K562 (cell line): Measurements from ENCODE around the gene OR2V2. TPM values are rescaled to one million over a fixed set of nuclear protein-coding genes. Genes with fewer than 3 reads are reported as not detected.
A peak's percentile ranks its signal among the peaks of the same experiment; 100 is the strongest.

Source experiments
- ATAC-seq: fragments of 200-7000 bp; cut with Tn5 transposase; 3 replicates; pipeline ENCODE4 v1.9.1; 2020; ENCODE audit warnings: moderate library complexity
- BruUV-seq: library from RNA; stranded (reverse); fragments of 400-500 nt; replicated peaks from 2 replicates; lab custom pipeline; 2021; lab: Mats Ljungman, UMichigan
- CTCF ChIA-PET: fragments of 300-600 bp; formaldehyde crosslinking; extraction: SDS; loops from one replicate; lab custom pipeline; 2021; ENCODE audit warnings: low intra/inter-chr PET ratio; lab: Yijun Ruan, JAX
- POLR2A ChIA-PET: fragments of 300-600, 350-650 bp; sonication (Branson Sonifier 250); formaldehyde crosslinking; extraction: SDS; loops from one replicate; lab custom pipeline; 2021; ENCODE audit warnings: antibody characterized with exemption, inconsistent platforms; lab: Yijun Ruan, JAX
- DNase-seq, 4 experiments: peaks; one replicate each; pipeline versions ENCODE4 v3.0.0 to v3.0.0-alpha.2; 2011 to 2018; ENCODE audit warnings: low spot score in 3 of 4, mixed read lengths in 3 of 4; ENCODE audit errors: extremely low read depth in 1 of 4
- FAIRE-seq: peaks from 2 replicates; lab custom pipeline; 2011; peaks lifted over from hg19 to GRCh38; lab: Jason Lieb, UNC
- H2AFZ ChIP-seq: 2 replicates; pipeline ENCODE4 v1.6.0; 2011; ENCODE audit warnings: low read depth, low read length, control low read depth, inconsistent platforms
- H3K27ac ChIP-seq: fragments of 200-600 bp; 3 replicates; pipeline ENCODE4 v1.8.0; 2011; ENCODE audit warnings: low read depth, mild to moderate bottlenecking, control low read depth, inconsistent platforms, low read length, moderate library complexity, mixed read lengths; ENCODE audit errors: extremely low read depth
- H3K27me3 ChIP-seq, 2 experiments: fragments of 300-600 bp in 1 of 2; 2 replicates in 1 of 2; 3 replicates in 1 of 2; pipeline versions ENCODE4 v1.6.0 to v1.8.0; 2011; ENCODE audit warnings: inconsistent platforms in 2 of 2, low read length in 2 of 2, mild to moderate bottlenecking in 1 of 2, mixed read lengths in 1 of 2, moderate library complexity in 1 of 2; ENCODE audit not compliant: control insufficient read depth in 2 of 2, insufficient read depth in 2 of 2
- H3K36me3 ChIP-seq: fragments of 300-600 bp; 3 replicates; pipeline ENCODE4 v1.8.0; 2011; ENCODE audit warnings: mild to moderate bottlenecking, low read length, inconsistent platforms; ENCODE audit not compliant: control insufficient read depth, insufficient read depth
- H3K4me1 ChIP-seq, 2 experiments: fragments of 200-600 bp in 1 of 2; replicated peaks in 1 of 2; 2 replicates in 1 of 2; 3 replicates in 1 of 2; pipeline versions ENCODE4 v1.5.1 to v1.8.0; 2011; ENCODE audit warnings: inconsistent platforms in 2 of 2, low read length in 2 of 2, mild to moderate bottlenecking in 1 of 2, mixed read lengths in 1 of 2, moderate library complexity in 1 of 2; ENCODE audit not compliant: control insufficient read depth in 2 of 2, insufficient read depth in 2 of 2
- H3K4me2 ChIP-seq: 2 replicates; pipeline ENCODE4 v1.6.1; 2011; ENCODE audit warnings: low read length, control low read depth, inconsistent platforms, mixed read lengths; ENCODE audit not compliant: insufficient read depth
- H3K4me3 ChIP-seq: fragments of 200-600 bp; sonication (generic), shearing (Covaris generic); 2 replicates; pipeline ENCODE4 v1.5.1; 2016; ENCODE audit warnings: control low read depth, inconsistent platforms
- H3K79me2 ChIP-seq: fragments of 200-600 bp; 3 replicates; pipeline ENCODE4 v1.8.0; 2011; ENCODE audit warnings: low read length, inconsistent platforms; ENCODE audit not compliant: control insufficient read depth, insufficient read depth
- H3K9ac ChIP-seq, 2 experiments: 2 replicates each; pipeline versions ENCODE4 v1.6.0 to v1.6.1; 2011; ENCODE audit warnings: low read depth in 2 of 2, low read length in 2 of 2, control low read depth in 1 of 2, inconsistent platforms in 1 of 2, mild to moderate bottlenecking in 1 of 2, mixed read lengths in 1 of 2; ENCODE audit not compliant: insufficient read depth in 1 of 2
- H3K9me1 ChIP-seq: one replicate; pipeline ENCODE4 v1.6.0; 2011; ENCODE audit warnings: inconsistent platforms, mild to moderate bottlenecking, low read length, moderate library complexity; ENCODE audit not compliant: control insufficient read depth, insufficient read depth
- H3K9me3 ChIP-seq: replicated peaks from 2 replicates; pipeline ENCODE4 v1.5.1; 2011; ENCODE audit warnings: low read depth, low read length, inconsistent platforms; ENCODE audit not compliant: control insufficient read depth, insufficient read depth
- H4K20me1 ChIP-seq: replicated peaks from 2 replicates; pipeline ENCODE4 v1.6.1; 2011; ENCODE audit warnings: low read length, inconsistent platforms, mixed read lengths; ENCODE audit not compliant: control insufficient read depth, insufficient read depth
- ARNT ChIP-seq, 2 experiments: fragments of 450-650 bp; IDR thresholded peaks; 2 replicates each; pipeline ENCODE4 v1.6.1; 2016; ENCODE audit warnings: mild to moderate bottlenecking in 1 of 2
- CBX8 ChIP-seq: fragments of 200-600 bp; sonication (generic); IDR thresholded peaks from 2 replicates; pipeline ENCODE4 v1.6.1; 2012; ENCODE audit warnings: borderline replicate concordance, mixed run types, low read depth, mild to moderate bottlenecking, moderate library complexity, mixed read lengths, low read length, control low read depth, inconsistent platforms; ENCODE audit not compliant: poor library complexity, severe bottlenecking; ENCODE audit errors: extremely low read depth
- FOXK1 ChIP-seq: sonication (generic); formaldehyde crosslinking; IDR thresholded peaks from 2 replicates; pipeline ENCODE4 v1.8.0; 2022; ENCODE audit warnings: missing genetic modification reagents, mild to moderate bottlenecking, borderline replicate concordance
- MIER1 ChIP-seq: fragments of 450-650 bp; IDR thresholded peaks from 2 replicates; pipeline ENCODE4 v1.6.1; 2016; ENCODE audit warnings: antibody characterized with exemption, mild to moderate bottlenecking, low read depth
- NFRKB ChIP-seq: fragments of 450-650 bp; IDR thresholded peaks from 2 replicates; pipeline ENCODE4 v1.6.1; 2016; ENCODE audit warnings: low read depth
- PHB2 ChIP-seq: fragments of 450-650 bp; IDR thresholded peaks from 2 replicates; pipeline ENCODE4 v1.6.1; 2017; ENCODE audit warnings: low read depth
- PHF8 ChIP-seq: fragments of 200-600 bp; sonication (generic); IDR thresholded peaks from 2 replicates; pipeline ENCODE4 v1.6.1; 2012; ENCODE audit warnings: mixed run types, mild to moderate bottlenecking, inconsistent platforms, low read length, moderate library complexity, borderline replicate concordance
- SMARCA5 ChIP-seq: fragments of 450-650 bp; IDR thresholded peaks from 2 replicates; pipeline ENCODE4 v1.6.1; 2016
- SOX6 ChIP-seq: fragments of 450-650 bp; IDR thresholded peaks from 2 replicates; pipeline ENCODE4 v1.6.1; 2014; ENCODE audit warnings: mild to moderate bottlenecking
- SPI1 ChIP-seq: IDR thresholded peaks from 2 replicates; pipeline ENCODE4 v1.6.1; 2011; ENCODE audit warnings: low read depth, low read length, control low read depth, borderline replicate concordance
- ZNF696 ChIP-seq: fragments of 250-450 bp; sonication (Bioruptor Pico); conservative IDR thresholded peaks from 2 replicates; pipeline ENCODE4 v1.4.0; 2020; ENCODE audit warnings: mild to moderate bottlenecking, moderate library complexity
- ZNF766 ChIP-seq: fragments of 200-800 bp; sonication (Bioruptor generic); conservative IDR thresholded peaks from 2 replicates; pipeline ENCODE4 v1.6.1; 2016; ENCODE audit warnings: missing genetic modification characterization, missing compliant biosample characterization
- WGBS: fragments of 100-300 bp; shearing (Covaris generic); methylation state at CpG from one replicate; pipeline ENCODE4 v1.1.6; 2016; ENCODE audit warnings: low coverage, mixed read lengths; ENCODE audit not compliant: insufficient coverage; ENCODE audit errors: missing lambda C conversion rate; 5-methylcytosine and 5-hydroxymethylcytosine counted together
- in situ Hi-C: fragments of 300-500 bp; cut with MboI; formaldehyde crosslinking; loops from 4 replicates; pipeline ENCODE4 v1.15.0; 2018; ENCODE audit warnings: inconsistent platforms, mixed read lengths
- intact Hi-C: fragments of 100-400 bp; cut with micrococcal nuclease; formaldehyde crosslinking; loops from 2 replicates; pipeline ENCODE4 v1.14.2; 2022
- polyA plus RNA-seq, 8 experiments: library from polyadenylated mRNA; depleted of rRNA in 4 of 8; stranded (reverse) in 5 of 8; unstranded in 3 of 8; fragments of >200 nt; fragmentation: Nextera tagmentation in 2 of 8; fragmentation: Illumina TruSeq in 1 of 8; extraction: Ambion mirVana in 2 of 8; extraction: Trizol in 1 of 8; gene quantifications; 2 replicates each; pipeline versions ENCODE4 v1.2.1 to v1.2.3, GENCODE V29; 2011 to 2014; ENCODE audit warnings: inconsistent platforms in 1 of 8, missing spikeins in 1 of 8
- total RNA-seq, 7 experiments: library from RNA; depleted of rRNA in 6 of 7; stranded (reverse); fragments of >200 nt in 6 of 7; fragmentation: Illumina TruSeq in 2 of 7; extraction: Trizol in 2 of 7; gene quantifications; 2 replicates each; pipeline versions ENCODE4 v1.2.1 to v1.2.3, GENCODE V29; 2011 to 2021; ENCODE audit warnings: low replicate concordance in 1 of 7
- TF ChIP-seq, protein P1 (sequence below), 2 experiments: fragments of 450-650 bp; IDR thresholded peaks; 2 replicates each; pipeline ENCODE4 v1.6.1; 2018; ENCODE audit warnings: mild to moderate bottlenecking in 2 of 2, low read depth in 1 of 2; ENCODE audit not compliant: partially characterized antibody in 2 of 2
- TF ChIP-seq, protein P2 (sequence below), 2 experiments: fragments of 200-800 bp in 1 of 2; sonication (Bioruptor generic) in 1 of 2; sonication (generic) in 1 of 2; formaldehyde crosslinking in 1 of 2; IDR thresholded peaks in 1 of 2; conservative IDR thresholded peaks in 1 of 2; 2 replicates each; pipeline versions ENCODE4 v1.5.0 to v1.6.1; 2016 to 2020; ENCODE audit warnings: missing compliant biosample characterization in 1 of 2, missing genetic modification characterization in 1 of 2, missing genetic modification reagents in 1 of 2

Gene OR2V2
- total and polyA plus RNA-seq, 9 of the 15 experiments (the other 6 are each of a cell fraction or from before 2014, with no cell fraction given) = 0.01 TPM; not detected in 8

DNA sequence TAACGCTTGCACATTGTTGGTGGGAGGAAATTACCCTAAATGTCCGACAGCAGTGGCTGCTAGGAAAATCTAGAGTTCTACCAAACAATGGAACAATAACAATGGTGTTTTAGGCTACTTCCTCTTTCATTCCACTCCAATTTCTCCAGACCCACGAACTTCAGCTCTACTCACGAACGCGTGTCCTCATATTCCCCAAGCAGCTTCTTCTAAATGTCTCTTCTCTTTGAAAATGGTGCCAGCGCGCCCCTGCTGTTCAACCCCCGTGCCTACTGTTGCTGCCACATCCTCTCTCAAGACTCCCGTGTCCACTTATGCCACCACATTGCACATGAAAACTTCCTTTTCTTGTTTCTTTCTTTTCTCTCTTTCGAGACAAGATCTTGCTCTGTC, 25.6 kb downstream of the OR2V2 start:
- ChIA-PET POLR2A (interaction anchor here (0.6 to 2.9 kb wide), 9 partner anchors 10 to 370 kb away, joined by 3 to 25 read pairs (median 4); no protein-coding TSS in a partner anchor), CTCF (interaction anchor here (0.6 kb wide), 1 partner anchor 39 kb away, joined by 3 read pairs; no protein-coding TSS in a partner anchor)
- no peaks in the 10 kb centered on the region for H3K27me3 ChIP-seq
- peak overlapping the region; percentile 50 for H3K4me3 ChIP-seq
- FAIRE-seq = no peak
- H3K9me1 ChIP-seq = no peaks in the 10 kb centered on the region
- H3K36me3 ChIP-seq = no peaks in the 10 kb centered on the region
- no peaks in the 10 kb centered on the region for H4K20me1 ChIP-seq
- peak; percentile 1 for ATAC-seq
- in situ Hi-C loops = no loop called here
- no TSS peak for BruUV-seq
- H3K9ac ChIP-seq = peak overlapping the region; percentile 79 to 87
- peaks cover 25 to 43% of the 10 kb centered on the region in 2 experiments; a peak in 4 of 5 replicates for H3K4me1 ChIP-seq
- peak overlapping the region; percentile 93 for H3K4me2 ChIP-seq
- no peaks in the 10 kb centered on the region for H3K79me2 ChIP-seq
- intact Hi-C loops = loop anchor here (2.0 to 5.0 kb wide), 2 partner anchors 16 to 44 kb away; no protein-coding TSS in a partner anchor
- no peak for DNase-seq
- H3K9me3 ChIP-seq = no peaks in the 10 kb centered on the region
- peak overlapping the region; percentile 75 for H3K27ac ChIP-seq
- H2AFZ ChIP-seq = peak overlapping the region; percentile 99
- 4% methylated on average over 11 of the region's 11 CpGs for WGBS
- TF ChIP-seq SMARCA5 = no peak
- TF ChIP-seq SPI1 = peak; percentile 55
- TF ChIP-seq ZNF696 = no peak
- no peak for TF ChIP-seq PHB2
- TF ChIP-seq, protein P1, sequence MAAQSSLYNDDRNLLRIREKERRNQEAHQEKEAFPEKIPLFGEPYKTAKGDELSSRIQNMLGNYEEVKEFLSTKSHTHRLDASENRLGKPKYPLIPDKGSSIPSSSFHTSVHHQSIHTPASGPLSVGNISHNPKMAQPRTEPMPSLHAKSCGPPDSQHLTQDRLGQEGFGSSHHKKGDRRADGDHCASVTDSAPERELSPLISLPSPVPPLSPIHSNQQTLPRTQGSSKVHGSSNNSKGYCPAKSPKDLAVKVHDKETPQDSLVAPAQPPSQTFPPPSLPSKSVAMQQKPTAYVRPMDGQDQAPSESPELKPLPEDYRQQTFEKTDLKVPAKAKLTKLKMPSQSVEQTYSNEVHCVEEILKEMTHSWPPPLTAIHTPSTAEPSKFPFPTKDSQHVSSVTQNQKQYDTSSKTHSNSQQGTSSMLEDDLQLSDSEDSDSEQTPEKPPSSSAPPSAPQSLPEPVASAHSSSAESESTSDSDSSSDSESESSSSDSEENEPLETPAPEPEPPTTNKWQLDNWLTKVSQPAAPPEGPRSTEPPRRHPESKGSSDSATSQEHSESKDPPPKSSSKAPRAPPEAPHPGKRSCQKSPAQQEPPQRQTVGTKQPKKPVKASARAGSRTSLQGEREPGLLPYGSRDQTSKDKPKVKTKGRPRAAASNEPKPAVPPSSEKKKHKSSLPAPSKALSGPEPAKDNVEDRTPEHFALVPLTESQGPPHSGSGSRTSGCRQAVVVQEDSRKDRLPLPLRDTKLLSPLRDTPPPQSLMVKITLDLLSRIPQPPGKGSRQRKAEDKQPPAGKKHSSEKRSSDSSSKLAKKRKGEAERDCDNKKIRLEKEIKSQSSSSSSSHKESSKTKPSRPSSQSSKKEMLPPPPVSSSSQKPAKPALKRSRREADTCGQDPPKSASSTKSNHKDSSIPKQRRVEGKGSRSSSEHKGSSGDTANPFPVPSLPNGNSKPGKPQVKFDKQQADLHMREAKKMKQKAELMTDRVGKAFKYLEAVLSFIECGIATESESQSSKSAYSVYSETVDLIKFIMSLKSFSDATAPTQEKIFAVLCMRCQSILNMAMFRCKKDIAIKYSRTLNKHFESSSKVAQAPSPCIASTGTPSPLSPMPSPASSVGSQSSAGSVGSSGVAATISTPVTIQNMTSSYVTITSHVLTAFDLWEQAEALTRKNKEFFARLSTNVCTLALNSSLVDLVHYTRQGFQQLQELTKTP (IDR thresholded peaks at IDR 0.05; ENCODE audit: low read depth in 1 of 2, partially characterized antibody in 2 of 2) = peak in 1 of 2 experiments; percentile 13
- TF ChIP-seq PHF8 = peak; percentile 23; the same call in 1 of the 2 replicates
- 0 out of 2 replicates have a peak, but pooled peaks have one; percentile 54 for TF ChIP-seq MIER1
- TF ChIP-seq SOX6 = peak; percentile 71
- TF ChIP-seq NFRKB = 0 out of 2 replicates have a peak, but pooled peaks have one; percentile 51
- TF ChIP-seq ZNF766 (CRISPR knock-in tag) = 0 out of 2 replicates have a peak, but pooled peaks have one; percentile 17
- TF ChIP-seq ARNT (IDR thresholded peaks at IDR 0.05) = 0 out of 4 replicates have a peak, but pooled peaks of 1 of the 2 experiments have one; percentile 23
- TF ChIP-seq, protein P2, sequence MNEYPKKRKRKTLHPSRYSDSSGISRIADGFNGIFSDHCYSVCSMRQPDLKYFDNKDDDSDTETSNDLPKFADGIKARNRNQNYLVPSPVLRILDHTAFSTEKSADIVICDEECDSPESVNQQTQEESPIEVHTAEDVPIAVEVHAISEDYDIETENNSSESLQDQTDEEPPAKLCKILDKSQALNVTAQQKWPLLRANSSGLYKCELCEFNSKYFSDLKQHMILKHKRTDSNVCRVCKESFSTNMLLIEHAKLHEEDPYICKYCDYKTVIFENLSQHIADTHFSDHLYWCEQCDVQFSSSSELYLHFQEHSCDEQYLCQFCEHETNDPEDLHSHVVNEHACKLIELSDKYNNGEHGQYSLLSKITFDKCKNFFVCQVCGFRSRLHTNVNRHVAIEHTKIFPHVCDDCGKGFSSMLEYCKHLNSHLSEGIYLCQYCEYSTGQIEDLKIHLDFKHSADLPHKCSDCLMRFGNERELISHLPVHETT (CRISPR knock-in tag; conservative IDR thresholded peaks at IDR 0.05 in 1 of 2, IDR thresholded peaks at IDR 0.05 in 1 of 2) = peak in 1 of 2 experiments; percentile 27; a peak in 1 of 4 replicates
- TF ChIP-seq FOXK1 (CRISPR knock-in tag) = peak; percentile 48; the same call in 1 of the 2 replicates
- no peak for TF ChIP-seq CBX8
